ENCODE data around the gene TRERF1. TPM values are rescaled to one million over a fixed set of nuclear protein-coding genes. Genes with fewer than 3 reads are reported as not detected.
A peak's percentile ranks its signal among the peaks of the same experiment; 100 is the strongest.

Gene TRERF1
- total RNA-seq, 1 experiment from 2014 or later, result 22.3 TPM

DNA sequence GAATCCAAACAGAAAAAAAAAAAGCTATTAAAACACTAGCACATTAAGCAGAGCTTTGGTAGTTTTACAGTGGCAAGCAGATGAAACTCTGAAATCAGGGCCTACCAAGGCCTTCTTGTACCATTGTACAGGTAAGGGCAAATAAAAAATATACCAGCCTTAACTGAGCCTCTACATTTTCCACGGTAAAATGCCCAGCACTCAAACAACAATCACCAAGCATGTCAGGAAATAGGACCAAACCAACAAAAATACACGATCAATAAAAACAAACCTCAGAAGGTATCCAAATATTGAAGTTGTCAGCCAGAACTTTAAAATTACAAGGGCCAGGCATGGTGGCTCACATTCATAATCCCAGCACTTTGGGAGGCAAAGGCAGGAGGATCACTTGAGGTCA, 18.3 kb downstream of the TRERF1 start:
- TF ChIP-seq TCF7 (CRISPR knock-in tag; IDR thresholded peaks at IDR 0.05; ENCODE audit: low read depth) (no peak), ELF4 (CRISPR knock-in tag; IDR thresholded peaks at IDR 0.05; ENCODE audit: low read depth) (no peak), NR1H2 (CRISPR knock-in tag; IDR thresholded peaks at IDR 0.05) (no peak), ETV6 (CRISPR knock-in tag; IDR thresholded peaks at IDR 0.05) (no peak), TEAD1 (CRISPR knock-in tag; IDR thresholded peaks at IDR 0.05) (no peak)
- TF ChIP-seq, protein P1, sequence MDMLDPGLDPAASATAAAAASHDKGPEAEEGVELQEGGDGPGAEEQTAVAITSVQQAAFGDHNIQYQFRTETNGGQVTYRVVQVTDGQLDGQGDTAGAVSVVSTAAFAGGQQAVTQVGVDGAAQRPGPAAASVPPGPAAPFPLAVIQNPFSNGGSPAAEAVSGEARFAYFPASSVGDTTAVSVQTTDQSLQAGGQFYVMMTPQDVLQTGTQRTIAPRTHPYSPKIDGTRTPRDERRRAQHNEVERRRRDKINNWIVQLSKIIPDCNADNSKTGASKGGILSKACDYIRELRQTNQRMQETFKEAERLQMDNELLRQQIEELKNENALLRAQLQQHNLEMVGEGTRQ (CRISPR knock-in tag; IDR thresholded peaks at IDR 0.05), result no peak
- Mint-ChIP-seq H3K27ac (0 out of 2 replicates have a peak overlapping the region, but pooled peaks have one; percentile 15), H3K27me3 (ENCODE audit: low read depth) (no peaks in the 10 kb centered on the region), H3K4me3 (no peak overlapping the region), H3K9me3 (peaks cover 19% of the 10 kb centered on the region), H3K36me3 (peaks cover 28% of the 10 kb centered on the region), H3K4me1 (peaks cover 40% of the 10 kb centered on the region)
- CTCF ChIA-PET, result interaction anchor here (3.5 to 4.4 kb wide), 3 partner anchors 7 to 114 kb away, joined by 12 to 21 read pairs (median 15); no protein-coding TSS in a partner anchor
- DNase-seq (ENCODE audit: low spot score) (no peak), ATAC-seq (no peak)
- POLR2A ChIA-PET, result interaction anchor here (1.0 to 1.8 kb wide), 2 partner anchors 9 to 383 kb away, joined by 3 to 6 read pairs; partner anchors contain the start of gene TAF8

DNA sequence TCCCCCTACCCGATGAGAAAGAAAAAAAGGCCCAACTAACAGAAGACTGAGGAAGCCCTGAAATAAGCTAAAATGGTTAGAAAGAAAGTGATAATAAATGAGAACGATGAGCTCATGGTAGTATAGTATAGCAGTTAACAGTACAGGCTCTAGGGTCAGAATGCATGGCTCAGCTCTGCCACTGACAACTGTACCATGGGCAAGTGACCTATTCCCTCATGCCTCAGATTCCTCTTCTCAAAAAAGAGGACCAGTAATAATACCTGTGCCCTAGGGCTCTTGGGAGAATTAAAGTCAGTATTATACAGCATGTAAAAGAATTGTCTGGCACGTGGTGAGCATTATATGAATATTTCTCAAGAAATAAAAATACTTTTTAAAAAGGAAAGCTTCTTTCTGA, 19.8 kb downstream of the TRERF1 start:
- no peaks in the 10 kb centered on the region for H3K27me3 Mint-ChIP-seq (ENCODE audit: low read depth)
- H3K4me3 Mint-ChIP-seq, result no peak overlapping the region
- peak overlapping the region; percentile 39; the same call in 1 of the 2 replicates for H3K27ac Mint-ChIP-seq
- no peak for TF ChIP-seq NFATC4 (CRISPR knock-in tag; IDR thresholded peaks at IDR 0.05)
- TF ChIP-seq, protein P2, sequence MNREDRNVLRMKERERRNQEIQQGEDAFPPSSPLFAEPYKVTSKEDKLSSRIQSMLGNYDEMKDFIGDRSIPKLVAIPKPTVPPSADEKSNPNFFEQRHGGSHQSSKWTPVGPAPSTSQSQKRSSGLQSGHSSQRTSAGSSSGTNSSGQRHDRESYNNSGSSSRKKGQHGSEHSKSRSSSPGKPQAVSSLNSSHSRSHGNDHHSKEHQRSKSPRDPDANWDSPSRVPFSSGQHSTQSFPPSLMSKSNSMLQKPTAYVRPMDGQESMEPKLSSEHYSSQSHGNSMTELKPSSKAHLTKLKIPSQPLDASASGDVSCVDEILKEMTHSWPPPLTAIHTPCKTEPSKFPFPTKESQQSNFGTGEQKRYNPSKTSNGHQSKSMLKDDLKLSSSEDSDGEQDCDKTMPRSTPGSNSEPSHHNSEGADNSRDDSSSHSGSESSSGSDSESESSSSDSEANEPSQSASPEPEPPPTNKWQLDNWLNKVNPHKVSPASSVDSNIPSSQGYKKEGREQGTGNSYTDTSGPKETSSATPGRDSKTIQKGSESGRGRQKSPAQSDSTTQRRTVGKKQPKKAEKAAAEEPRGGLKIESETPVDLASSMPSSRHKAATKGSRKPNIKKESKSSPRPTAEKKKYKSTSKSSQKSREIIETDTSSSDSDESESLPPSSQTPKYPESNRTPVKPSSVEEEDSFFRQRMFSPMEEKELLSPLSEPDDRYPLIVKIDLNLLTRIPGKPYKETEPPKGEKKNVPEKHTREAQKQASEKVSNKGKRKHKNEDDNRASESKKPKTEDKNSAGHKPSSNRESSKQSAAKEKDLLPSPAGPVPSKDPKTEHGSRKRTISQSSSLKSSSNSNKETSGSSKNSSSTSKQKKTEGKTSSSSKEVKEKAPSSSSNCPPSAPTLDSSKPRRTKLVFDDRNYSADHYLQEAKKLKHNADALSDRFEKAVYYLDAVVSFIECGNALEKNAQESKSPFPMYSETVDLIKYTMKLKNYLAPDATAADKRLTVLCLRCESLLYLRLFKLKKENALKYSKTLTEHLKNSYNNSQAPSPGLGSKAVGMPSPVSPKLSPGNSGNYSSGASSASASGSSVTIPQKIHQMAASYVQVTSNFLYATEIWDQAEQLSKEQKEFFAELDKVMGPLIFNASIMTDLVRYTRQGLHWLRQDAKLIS (CRISPR knock-in tag; IDR thresholded peaks at IDR 0.05; ENCODE audit: borderline replicate concordance), result no peak
- TF ChIP-seq HMGA2 (CRISPR knock-in tag; IDR thresholded peaks at IDR 0.05), result no peak
- TF ChIP-seq, protein P3, sequence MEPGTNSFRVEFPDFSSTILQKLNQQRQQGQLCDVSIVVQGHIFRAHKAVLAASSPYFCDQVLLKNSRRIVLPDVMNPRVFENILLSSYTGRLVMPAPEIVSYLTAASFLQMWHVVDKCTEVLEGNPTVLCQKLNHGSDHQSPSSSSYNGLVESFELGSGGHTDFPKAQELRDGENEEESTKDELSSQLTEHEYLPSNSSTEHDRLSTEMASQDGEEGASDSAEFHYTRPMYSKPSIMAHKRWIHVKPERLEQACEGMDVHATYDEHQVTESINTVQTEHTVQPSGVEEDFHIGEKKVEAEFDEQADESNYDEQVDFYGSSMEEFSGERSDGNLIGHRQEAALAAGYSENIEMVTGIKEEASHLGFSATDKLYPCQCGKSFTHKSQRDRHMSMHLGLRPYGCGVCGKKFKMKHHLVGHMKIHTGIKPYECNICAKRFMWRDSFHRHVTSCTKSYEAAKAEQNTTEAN (CRISPR knock-in tag; IDR thresholded peaks at IDR 0.05), result no peak
- TF ChIP-seq NR2C2 (CRISPR knock-in tag; IDR thresholded peaks at IDR 0.05), result no peak
- TF ChIP-seq GABPB1 (CRISPR knock-in tag; IDR thresholded peaks at IDR 0.05), result no peak
- no peak for TF ChIP-seq MXD4 (CRISPR knock-in tag; IDR thresholded peaks at IDR 0.05; ENCODE audit: borderline replicate concordance)
- TF ChIP-seq, protein P4, sequence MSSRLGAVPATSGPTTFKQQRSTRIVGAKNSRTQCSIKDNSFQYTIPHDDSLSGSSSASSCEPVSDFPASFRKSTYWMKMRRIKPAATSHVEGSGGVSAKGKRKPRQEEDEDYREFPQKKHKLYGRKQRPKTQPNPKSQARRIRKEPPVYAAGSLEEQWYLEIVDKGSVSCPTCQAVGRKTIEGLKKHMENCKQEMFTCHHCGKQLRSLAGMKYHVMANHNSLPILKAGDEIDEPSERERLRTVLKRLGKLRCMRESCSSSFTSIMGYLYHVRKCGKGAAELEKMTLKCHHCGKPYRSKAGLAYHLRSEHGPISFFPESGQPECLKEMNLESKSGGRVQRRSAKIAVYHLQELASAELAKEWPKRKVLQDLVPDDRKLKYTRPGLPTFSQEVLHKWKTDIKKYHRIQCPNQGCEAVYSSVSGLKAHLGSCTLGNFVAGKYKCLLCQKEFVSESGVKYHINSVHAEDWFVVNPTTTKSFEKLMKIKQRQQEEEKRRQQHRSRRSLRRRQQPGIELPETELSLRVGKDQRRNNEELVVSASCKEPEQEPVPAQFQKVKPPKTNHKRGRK (CRISPR knock-in tag; IDR thresholded peaks at IDR 0.05; ENCODE audit: borderline replicate concordance), result no peak
- no peak for TF ChIP-seq EMX1 (CRISPR knock-in tag; IDR thresholded peaks at IDR 0.05)
- TF ChIP-seq, protein P5, sequence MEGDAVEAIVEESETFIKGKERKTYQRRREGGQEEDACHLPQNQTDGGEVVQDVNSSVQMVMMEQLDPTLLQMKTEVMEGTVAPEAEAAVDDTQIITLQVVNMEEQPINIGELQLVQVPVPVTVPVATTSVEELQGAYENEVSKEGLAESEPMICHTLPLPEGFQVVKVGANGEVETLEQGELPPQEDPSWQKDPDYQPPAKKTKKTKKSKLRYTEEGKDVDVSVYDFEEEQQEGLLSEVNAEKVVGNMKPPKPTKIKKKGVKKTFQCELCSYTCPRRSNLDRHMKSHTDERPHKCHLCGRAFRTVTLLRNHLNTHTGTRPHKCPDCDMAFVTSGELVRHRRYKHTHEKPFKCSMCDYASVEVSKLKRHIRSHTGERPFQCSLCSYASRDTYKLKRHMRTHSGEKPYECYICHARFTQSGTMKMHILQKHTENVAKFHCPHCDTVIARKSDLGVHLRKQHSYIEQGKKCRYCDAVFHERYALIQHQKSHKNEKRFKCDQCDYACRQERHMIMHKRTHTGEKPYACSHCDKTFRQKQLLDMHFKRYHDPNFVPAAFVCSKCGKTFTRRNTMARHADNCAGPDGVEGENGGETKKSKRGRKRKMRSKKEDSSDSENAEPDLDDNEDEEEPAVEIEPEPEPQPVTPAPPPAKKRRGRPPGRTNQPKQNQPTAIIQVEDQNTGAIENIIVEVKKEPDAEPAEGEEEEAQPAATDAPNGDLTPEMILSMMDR (IDR thresholded peaks at IDR 0.05), result no peak
- no peak for TF ChIP-seq JUN (CRISPR knock-in tag; IDR thresholded peaks at IDR 0.05)
- TF ChIP-seq FOXJ3 (CRISPR knock-in tag; IDR thresholded peaks at IDR 0.05; ENCODE audit: borderline replicate concordance), result no peak
- TF ChIP-seq, protein P6, sequence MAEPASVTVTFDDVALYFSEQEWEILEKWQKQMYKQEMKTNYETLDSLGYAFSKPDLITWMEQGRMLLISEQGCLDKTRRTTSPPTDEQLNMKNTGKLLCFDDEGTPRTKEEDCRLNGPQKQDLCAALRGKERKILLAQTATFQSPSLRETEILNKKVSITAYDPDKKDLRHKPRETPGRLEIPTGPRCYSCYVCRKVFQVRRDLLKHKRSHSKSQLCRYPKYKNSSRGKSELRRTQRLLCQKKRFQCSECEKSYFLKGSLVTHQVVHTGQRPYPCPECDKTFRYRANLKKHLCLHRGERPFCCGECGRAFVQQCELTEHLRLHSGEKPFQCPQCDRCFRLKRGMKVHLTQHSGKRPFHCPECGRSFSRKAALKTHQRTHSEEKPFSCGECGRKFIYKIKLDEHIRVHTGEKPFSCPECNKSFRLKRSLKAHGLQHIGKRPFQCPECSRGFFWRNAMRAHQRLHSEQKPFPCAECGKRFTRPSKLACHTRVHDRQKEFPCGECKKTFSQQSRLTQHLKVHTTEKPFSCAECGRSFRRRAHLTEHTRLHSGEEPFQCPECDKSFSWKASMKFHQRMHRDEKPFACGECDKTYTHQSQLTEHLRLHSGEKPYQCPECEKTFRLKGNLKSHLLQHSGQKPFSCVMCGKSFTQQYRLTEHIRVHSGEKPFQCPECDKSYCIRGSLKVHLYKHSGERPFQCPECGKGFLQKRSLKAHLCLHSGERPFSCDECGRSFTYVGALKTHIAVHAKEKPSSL (CRISPR knock-in tag; conservative IDR thresholded peaks at IDR 0.05), result no peak
- TF ChIP-seq, protein P7, sequence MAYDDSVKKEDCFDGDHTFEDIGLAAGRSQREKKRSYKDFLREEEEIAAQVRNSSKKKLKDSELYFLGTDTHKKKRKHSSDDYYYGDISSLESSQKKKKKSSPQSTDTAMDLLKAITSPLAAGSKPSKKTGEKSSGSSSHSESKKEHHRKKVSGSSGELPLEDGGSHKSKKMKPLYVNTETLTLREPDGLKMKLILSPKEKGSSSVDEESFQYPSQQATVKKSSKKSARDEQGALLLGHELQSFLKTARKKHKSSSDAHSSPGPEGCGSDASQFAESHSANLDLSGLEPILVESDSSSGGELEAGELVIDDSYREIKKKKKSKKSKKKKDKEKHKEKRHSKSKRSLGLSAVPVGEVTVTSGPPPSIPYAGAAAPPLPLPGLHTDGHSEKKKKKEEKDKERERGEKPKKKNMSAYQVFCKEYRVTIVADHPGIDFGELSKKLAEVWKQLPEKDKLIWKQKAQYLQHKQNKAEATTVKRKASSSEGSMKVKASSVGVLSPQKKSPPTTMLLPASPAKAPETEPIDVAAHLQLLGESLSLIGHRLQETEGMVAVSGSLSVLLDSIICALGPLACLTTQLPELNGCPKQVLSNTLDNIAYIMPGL (CRISPR knock-in tag; IDR thresholded peaks at IDR 0.05), result no peak
- TF ChIP-seq NR1H2 (CRISPR knock-in tag; IDR thresholded peaks at IDR 0.05), result no peak
- H3K36me3 Mint-ChIP-seq, result peaks cover 26% of the 10 kb centered on the region
- ATAC-seq (no peak), DNase-seq (ENCODE audit: low spot score) (no peak)
- H3K9me3 Mint-ChIP-seq, result peaks cover 19% of the 10 kb centered on the region
- ChIA-PET CTCF (interaction anchor here (0.6 to 4.4 kb wide), 6 partner anchors 8 to 378 kb away, joined by 3 to 21 read pairs (median 9); no protein-coding TSS in a partner anchor), POLR2A (interaction anchor here (1.2 to 1.8 kb wide), 2 partner anchors 9 to 10 kb away, joined by 6 read pairs; no protein-coding TSS in a partner anchor)
- peaks cover 38% of the 10 kb centered on the region for H3K4me1 Mint-ChIP-seq

Data from WTC11 (cell line).